ENCODE results near the gene TMSB15B. TPM values are rescaled to one million over a fixed set of nuclear protein-coding genes. Genes with fewer than 3 reads are reported as not detected.

The TMSB15B gene
- total RNA-seq, 1 experiment from 2014 or later: 0.39 TPM

GRCh38 chrX:103949506-103949905, 12.9 kb upstream of the TMSB15B start:
- H3K4me1 ChIP-seq (ENCODE audit: control insufficient read depth in 1 of 2, insufficient read depth in 2 of 2, low read length in 2 of 2): no peaks in the 10 kb centered on the region
- H3K9me2 ChIP-seq (ENCODE audit: insufficient read depth): no peaks in the 10 kb centered on the region
- no peaks in the 10 kb centered on the region for H3K27me3 ChIP-seq (ENCODE audit: insufficient read depth, low read length)
- no TSS peak for BruUV-seq (replicated peaks)
- no peaks in the 10 kb centered on the region for H3K79me2 ChIP-seq (ENCODE audit: insufficient read depth, low read length)
- H2AFZ ChIP-seq (ENCODE audit: low read depth, low read length, poor library complexity, severe bottlenecking): no peak overlapping the region
- no peak for TF ChIP-seq ZBTB33 (IDR thresholded peaks at IDR 0.05; ENCODE audit: extremely low read depth, insufficient replicate concordance, low read length)
- TF ChIP-seq RAD21 (IDR thresholded peaks at IDR 0.05; ENCODE audit: low read depth): no peak
- intact Hi-C loops (cut with micrococcal nuclease): no loop called here
- no peaks in the 10 kb centered on the region for H3K9me3 ChIP-seq (ENCODE audit: control insufficient read depth in 1 of 2, insufficient read depth in 1 of 2, low read depth in 1 of 2, low read length in 2 of 2)
- no peaks in the 10 kb centered on the region for H4K20me1 ChIP-seq (ENCODE audit: insufficient read depth)
- no peak overlapping the region for H3K27ac ChIP-seq (ENCODE audit: low read depth, low read length)
- H3K4me2 ChIP-seq (ENCODE audit: low read length): no peak overlapping the region
- no peaks in the 10 kb centered on the region for H3K36me3 ChIP-seq (ENCODE audit: control insufficient read depth in 1 of 2, insufficient read depth in 2 of 2, low read length in 2 of 2)
- RAD21 ChIA-PET (ENCODE audit: low non-redundant PET in 1 of 2, low total read pairs in 2 of 2, uncharacterized antibody in 2 of 2, unreplicated experiment in 2 of 2): no interaction called here
- ATAC-seq: no peak
- CTCF ChIA-PET: no interaction called here
- POLR2A ChIA-PET: no interaction called here
- no peak overlapping the region for H3K9ac ChIP-seq (ENCODE audit: low read length)
- DNase-seq (ENCODE audit: low read depth, low spot score): no peak
- no peak overlapping the region for H3K4me3 ChIP-seq (replicated peaks in 1 of 2; ENCODE audit: low read depth in 1 of 2, low read length in 2 of 2)

- H3K79me2 ChIP-seq (ENCODE audit: insufficient read depth, low read length): no peaks in the 10 kb centered on the region
- CTCF ChIA-PET: interaction anchor here (0.6 kb wide), 1 partner anchor 268 kb away, joined by 3 read pairs; no protein-coding TSS in a partner anchor
- no peaks in the 10 kb centered on the region for H3K27me3 ChIP-seq (ENCODE audit: insufficient read depth, low read length)
- no peak for TF ChIP-seq MAX (IDR thresholded peaks at IDR 0.05)
- TF ChIP-seq JUND (IDR thresholded peaks at IDR 0.05): no peak
- no peak for TF ChIP-seq POLR2AphosphoS5 (IDR thresholded peaks at IDR 0.05; ENCODE audit: low read depth, low read length)
- no peak for TF ChIP-seq POLR2A (IDR thresholded peaks at IDR 0.05; ENCODE audit: borderline replicate concordance, extremely low read depth, insufficient read depth, insufficient read length)
- TF ChIP-seq RAD21 (IDR thresholded peaks at IDR 0.05; ENCODE audit: low read depth): no peak
- TF ChIP-seq FOSL1 (IDR thresholded peaks at IDR 0.05; ENCODE audit: low read depth): no peak
- TF ChIP-seq CEBPB (IDR thresholded peaks at IDR 0.05; ENCODE audit: low read depth): no peak
- TF ChIP-seq EGR1 (IDR thresholded peaks at IDR 0.05; ENCODE audit: low read depth): no peak
- no peak for TF ChIP-seq TCF7L2 (IDR thresholded peaks at IDR 0.05; ENCODE audit: borderline replicate concordance, extremely low read depth, insufficient read depth, insufficient read length)
- TF ChIP-seq SRF (IDR thresholded peaks at IDR 0.05; ENCODE audit: low read depth): no peak
- no peak for TF ChIP-seq ELF1 (IDR thresholded peaks at IDR 0.05; ENCODE audit: borderline replicate concordance, low read depth)
- TF ChIP-seq ATF3 (IDR thresholded peaks at IDR 0.05): no peak
- no peak for TF ChIP-seq EZH2 (IDR thresholded peaks at IDR 0.05)
- TF ChIP-seq SIN3A (IDR thresholded peaks at IDR 0.05; ENCODE audit: low read depth): no peak
- no peak for TF ChIP-seq EZH2phosphoT487 (IDR thresholded peaks at IDR 0.05; ENCODE audit: borderline replicate concordance)
- POLR2A ChIA-PET: no interaction called here
- H3K9ac ChIP-seq (ENCODE audit: low read length): no peak overlapping the region
- no peak overlapping the region for H3K4me3 ChIP-seq (replicated peaks in 1 of 2; ENCODE audit: low read depth in 1 of 2, low read length in 2 of 2)
- DNase-seq (ENCODE audit: low read depth, low spot score) (no peak), ATAC-seq (no peak)
- no peak overlapping the region for H2AFZ ChIP-seq (ENCODE audit: low read depth, low read length, poor library complexity, severe bottlenecking)
- H3K4me1 ChIP-seq (ENCODE audit: control insufficient read depth in 1 of 2, insufficient read depth in 2 of 2, low read length in 2 of 2): no peaks in the 10 kb centered on the region
- BruUV-seq (replicated peaks): no TSS peak
- H3K4me2 ChIP-seq (ENCODE audit: low read length): no peak overlapping the region
- intact Hi-C loops (cut with micrococcal nuclease): no loop called here
- no peaks in the 10 kb centered on the region for H3K36me3 ChIP-seq (ENCODE audit: control insufficient read depth in 1 of 2, insufficient read depth in 2 of 2, low read length in 2 of 2)
- H4K20me1 ChIP-seq (ENCODE audit: insufficient read depth): no peaks in the 10 kb centered on the region
- no peak overlapping the region for H3K27ac ChIP-seq (ENCODE audit: low read depth, low read length)
- no peaks in the 10 kb centered on the region for H3K9me2 ChIP-seq (ENCODE audit: insufficient read depth)
- RAD21 ChIA-PET (ENCODE audit: low non-redundant PET in 1 of 2, low total read pairs in 2 of 2, uncharacterized antibody in 2 of 2, unreplicated experiment in 2 of 2): no interaction called here
- no peaks in the 10 kb centered on the region for H3K9me3 ChIP-seq (ENCODE audit: control insufficient read depth in 1 of 2, insufficient read depth in 1 of 2, low read depth in 1 of 2, low read length in 2 of 2)
Observed at GRCh38 chrX:103953353-103953752, 9.1 kb upstream of the TMSB15B start.

All from HCT116 (cell line).